Fibroblast of mammary gland (primary cell): ENCODE results near the gene PMVK.

Experiments used
- DNase-seq: peaks from one replicate; pipeline ENCODE4 v3.0.0-alpha.2; 2010; ENCODE audit warnings: low read depth
- H3K4me3 ChIP-seq: 2 replicates; pipeline ENCODE4 v1.5.1; 2011; ENCODE audit warnings: low read depth, mild to moderate bottlenecking, low read length, moderate library complexity; ENCODE audit not compliant: control insufficient read depth
- TF ChIP-seq, protein P1 (sequence below): conservative IDR thresholded peaks from 2 replicates; pipeline ENCODE4 v1.5.1; 2011; ENCODE audit warnings: low read depth, low read length, inconsistent platforms; ENCODE audit not compliant: control insufficient read depth, insufficient read depth

Gene PMVK

DNA sequence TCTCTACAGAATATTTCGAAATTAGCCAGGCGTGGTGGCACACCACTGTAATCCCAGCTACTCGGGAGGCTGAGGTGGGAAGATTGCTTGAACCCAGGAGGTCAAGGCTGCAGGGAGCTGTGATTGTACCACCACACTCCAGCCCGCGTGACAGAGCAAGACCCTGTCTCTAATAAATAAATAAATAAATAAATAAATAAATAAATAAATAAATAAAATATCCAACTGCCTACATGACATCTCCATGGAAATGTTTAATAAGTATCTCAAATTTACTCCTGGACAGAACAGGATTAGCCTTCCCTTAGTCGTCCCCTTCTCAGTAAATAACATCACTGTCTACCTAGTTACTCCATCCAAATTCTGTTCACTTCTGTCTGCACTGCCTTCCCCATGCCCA lies 37.5 kb downstream of the PMVK start:
- DNase-seq: no peak
- no peak overlapping the region for H3K4me3 ChIP-seq
- TF ChIP-seq, protein P1, sequence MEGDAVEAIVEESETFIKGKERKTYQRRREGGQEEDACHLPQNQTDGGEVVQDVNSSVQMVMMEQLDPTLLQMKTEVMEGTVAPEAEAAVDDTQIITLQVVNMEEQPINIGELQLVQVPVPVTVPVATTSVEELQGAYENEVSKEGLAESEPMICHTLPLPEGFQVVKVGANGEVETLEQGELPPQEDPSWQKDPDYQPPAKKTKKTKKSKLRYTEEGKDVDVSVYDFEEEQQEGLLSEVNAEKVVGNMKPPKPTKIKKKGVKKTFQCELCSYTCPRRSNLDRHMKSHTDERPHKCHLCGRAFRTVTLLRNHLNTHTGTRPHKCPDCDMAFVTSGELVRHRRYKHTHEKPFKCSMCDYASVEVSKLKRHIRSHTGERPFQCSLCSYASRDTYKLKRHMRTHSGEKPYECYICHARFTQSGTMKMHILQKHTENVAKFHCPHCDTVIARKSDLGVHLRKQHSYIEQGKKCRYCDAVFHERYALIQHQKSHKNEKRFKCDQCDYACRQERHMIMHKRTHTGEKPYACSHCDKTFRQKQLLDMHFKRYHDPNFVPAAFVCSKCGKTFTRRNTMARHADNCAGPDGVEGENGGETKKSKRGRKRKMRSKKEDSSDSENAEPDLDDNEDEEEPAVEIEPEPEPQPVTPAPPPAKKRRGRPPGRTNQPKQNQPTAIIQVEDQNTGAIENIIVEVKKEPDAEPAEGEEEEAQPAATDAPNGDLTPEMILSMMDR: no peak

DNA sequence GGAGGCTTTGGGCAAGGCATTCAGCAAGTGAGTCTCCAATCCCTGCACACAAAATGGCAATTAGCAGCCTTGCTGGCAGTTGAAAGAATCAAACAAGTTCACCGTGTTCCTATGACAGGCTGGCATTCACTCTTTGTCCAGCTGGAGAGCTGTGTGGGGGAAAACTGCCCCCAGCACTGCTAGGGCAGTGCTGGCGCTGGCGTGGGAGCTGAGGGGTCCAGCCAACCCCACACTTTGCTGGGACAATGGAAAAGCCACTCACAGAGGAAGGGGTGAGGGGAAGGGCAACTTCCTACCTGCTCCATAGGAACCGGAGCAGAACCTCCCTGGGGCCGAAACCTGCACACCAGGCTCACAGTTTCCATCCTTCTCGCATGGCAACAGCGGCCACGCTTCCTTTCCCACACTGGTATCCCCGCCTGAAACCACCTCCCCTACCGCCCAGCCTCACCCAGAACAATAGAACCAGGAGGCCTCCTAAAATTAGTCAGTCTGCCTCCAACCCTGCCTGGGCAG lies 39.7 kb downstream of the PMVK start:
- TF ChIP-seq, protein P1: no peak
- DNase-seq: no peak

DNA sequence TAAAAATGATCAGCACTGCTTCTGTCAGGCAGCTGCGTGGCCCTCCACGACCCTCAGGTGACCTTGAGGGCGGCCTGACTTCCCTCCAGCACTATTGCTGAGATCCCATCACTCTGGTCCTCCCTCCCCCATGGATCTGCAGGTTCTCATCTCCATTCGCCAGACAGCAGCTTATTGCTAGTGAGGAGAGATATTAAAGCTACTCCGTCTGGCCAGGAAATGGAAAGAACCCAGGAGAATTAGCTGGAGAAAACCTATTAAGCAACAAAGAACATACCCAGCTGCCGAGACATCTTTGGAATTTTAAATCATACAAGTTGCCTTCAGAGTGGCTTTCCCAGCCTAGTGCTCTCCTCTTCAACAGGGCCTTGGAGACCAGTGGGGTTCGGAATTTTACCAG lies 40.7 kb downstream of the PMVK start:
- TF ChIP-seq, protein P1: no peak
- no peak overlapping the region for H3K4me3 ChIP-seq
- no peak for DNase-seq

More for the DNA sequence above, 39.7 kb downstream of the PMVK start:
- no peak overlapping the region for H3K4me3 ChIP-seq

DNA sequence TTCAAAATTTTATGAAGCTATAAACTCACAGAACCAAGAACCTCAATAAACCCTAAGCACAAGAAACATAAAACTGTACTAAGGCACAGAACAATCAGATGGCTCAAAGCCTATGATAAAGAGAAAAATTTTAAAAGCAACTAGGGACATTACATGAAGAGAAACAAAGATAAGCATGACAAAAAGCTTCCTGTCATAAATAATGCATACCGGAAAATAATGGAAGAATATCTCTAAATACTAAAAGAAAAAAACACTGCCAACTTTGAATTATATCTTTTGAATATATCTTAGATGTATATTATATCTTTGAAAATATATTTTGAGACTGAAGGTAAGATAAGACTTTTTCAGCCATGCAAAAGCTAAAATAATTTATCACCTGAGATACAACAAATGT lies 45.1 kb downstream of the PMVK start:
- TF ChIP-seq, protein P1: no peak
- DNase-seq: no peak
- no peak overlapping the region for H3K4me3 ChIP-seq

DNA sequence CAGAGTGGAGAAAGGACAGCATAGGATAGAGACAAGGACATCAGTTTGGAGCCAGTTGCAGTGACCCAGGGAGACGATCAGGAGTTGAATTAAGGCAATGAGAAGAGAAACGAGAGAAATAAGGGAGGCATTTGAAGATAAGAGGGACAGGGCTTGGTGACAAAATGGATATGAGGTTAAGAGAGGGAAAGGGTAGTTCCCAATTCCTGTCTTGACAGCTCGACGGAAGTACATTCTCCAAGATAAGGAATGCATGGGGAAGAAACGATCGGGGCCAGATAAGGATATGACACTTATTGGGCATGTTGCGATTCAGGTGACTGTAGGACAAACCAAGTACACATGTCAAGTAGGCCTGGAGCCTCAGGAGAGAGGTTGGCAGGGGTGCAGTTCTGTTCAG lies 47.8 kb downstream of the PMVK start:
- DNase-seq: no peak
- no peak overlapping the region for H3K4me3 ChIP-seq
- TF ChIP-seq, protein P1: no peak

DNA sequence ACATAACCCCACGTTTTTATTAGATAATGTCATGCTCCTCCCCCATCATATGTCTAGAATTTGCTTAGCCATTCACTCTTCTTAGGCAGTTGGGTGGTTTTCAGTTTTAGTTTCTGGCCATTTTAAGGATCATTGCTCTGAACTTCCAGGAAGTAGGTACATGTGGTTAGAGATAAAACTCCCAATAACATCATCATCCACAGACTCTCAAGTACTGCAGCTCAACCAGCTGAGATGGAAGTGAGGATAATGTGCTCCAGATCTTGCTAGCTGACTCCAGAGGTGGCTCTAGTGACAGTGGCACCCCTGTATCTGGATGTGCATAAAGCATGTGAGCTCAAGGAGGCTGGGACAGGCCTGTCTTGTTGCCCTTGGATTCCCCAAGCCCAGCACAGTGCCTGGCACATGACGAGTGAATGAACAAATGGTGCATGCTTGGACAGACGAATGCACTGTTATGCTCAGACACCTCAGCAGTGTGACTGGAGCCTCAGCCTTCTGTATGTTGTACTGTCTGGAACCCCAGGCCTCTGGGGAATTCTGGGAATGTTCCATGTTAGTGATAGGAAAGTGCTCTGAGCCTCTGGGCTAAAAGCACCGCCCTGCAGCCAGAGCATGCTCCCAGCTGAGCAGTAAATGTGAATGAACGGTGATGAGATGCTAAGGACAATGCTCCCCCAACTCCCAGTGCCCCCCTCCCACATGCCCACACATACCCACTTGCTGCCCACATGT lies 50.1 kb downstream of the PMVK start:
- no peak for DNase-seq
- H3K4me3 ChIP-seq: no peak overlapping the region
- TF ChIP-seq, protein P1: no peak
